HepG2 (cell line): ENCODE measurements around the gene CATSPERD. TPM values are rescaled to one million over a fixed set of nuclear protein-coding genes. Genes with fewer than 3 reads are reported as not detected.
A peak's percentile ranks its signal among the peaks of the same experiment; 100 is the strongest.

Experiments used
- ARNT2 ChIP-seq: sonication (generic); formaldehyde crosslinking; IDR thresholded peaks from 2 replicates; pipeline ENCODE4 v1.8.0; 2022; ENCODE audit warnings: mild to moderate bottlenecking, low read depth, missing genetic modification reagents, moderate library complexity
- EEA1 ChIP-seq: sonication (generic); formaldehyde crosslinking; IDR thresholded peaks from 2 replicates; pipeline ENCODE4 v1.5.1; 2020; ENCODE audit warnings: mild to moderate bottlenecking, missing genetic modification reagents, borderline replicate concordance
- PLSCR1 ChIP-seq: sonication (generic); formaldehyde crosslinking; IDR thresholded peaks from 2 replicates; pipeline ENCODE4 v1.5.0; 2020; ENCODE audit warnings: missing genetic modification reagents, mild to moderate bottlenecking, borderline replicate concordance
- SUZ12 ChIP-seq: fragments of 150-350 bp; IDR thresholded peaks from 2 replicates; pipeline ENCODE4 v1.6.1; 2014; ENCODE audit warnings: low read depth, low read length
- SYNCRIP ChIP-seq: fragments of 200-400 bp; formaldehyde crosslinking; IDR thresholded peaks from 2 replicates; pipeline ENCODE4 v1.6.1; 2018; ENCODE audit warnings: mild to moderate bottlenecking, low read depth, low read length; ENCODE audit not compliant: insufficient read depth
- TOPORS ChIP-seq: sonication (generic); formaldehyde crosslinking; IDR thresholded peaks from 2 replicates; pipeline ENCODE4 v1.8.0; 2023; ENCODE audit warnings: mild to moderate bottlenecking, missing genetic modification reagents
- TP53 ChIP-seq: sonication (generic); formaldehyde crosslinking; conservative IDR thresholded peaks from 2 replicates; pipeline ENCODE4 v1.4.0; 2020; ENCODE audit warnings: missing genetic modification reagents
- ZNF180 ChIP-seq: sonication (generic); formaldehyde crosslinking; IDR thresholded peaks from 2 replicates; pipeline ENCODE4 v1.4.0; 2020; ENCODE audit warnings: low read depth, missing genetic modification reagents, borderline replicate concordance
- ZNF281 ChIP-seq: sonication (generic); formaldehyde crosslinking; IDR thresholded peaks from 2 replicates; pipeline ENCODE4 v1.4.0; 2020; ENCODE audit warnings: missing genetic modification reagents, borderline replicate concordance
- ZNF407 ChIP-seq: sonication (generic); formaldehyde crosslinking; IDR thresholded peaks from one replicate; pipeline ENCODE4 v1.5.1; 2020; ENCODE audit warnings: mild to moderate bottlenecking, missing genetic modification reagents; ENCODE audit errors: not compliant biosample characterization
- ZNF720 ChIP-seq: sonication (generic); formaldehyde crosslinking; IDR thresholded peaks from 2 replicates; pipeline ENCODE4 v1.4.0; 2020; ENCODE audit warnings: missing genetic modification reagents
- ZNF878 ChIP-seq: sonication (generic); formaldehyde crosslinking; IDR thresholded peaks from 2 replicates; pipeline ENCODE4 v1.8.1; 2023; ENCODE audit warnings: mild to moderate bottlenecking, missing genetic modification reagents, moderate library complexity
- ZNF879 ChIP-seq: sonication (generic); formaldehyde crosslinking; IDR thresholded peaks from 2 replicates; pipeline ENCODE4 v1.8.1; 2023; ENCODE audit warnings: missing genetic modification reagents
- polyA plus RNA-seq, 8 experiments: library from polyadenylated mRNA; depleted of rRNA in 3 of 8; stranded (reverse) in 7 of 8; unstranded in 1 of 8; fragments of >200 nt; fragmentation: Illumina TruSeq in 4 of 8; extraction: Trizol in 4 of 8; gene quantifications; 2 replicates each; pipeline versions ENCODE4 v1.2.1 to v1.2.3, GENCODE V29; 2011 to 2016; ENCODE audit warnings: low read depth in 4 of 8, missing spikeins in 1 of 8, mixed read lengths in 1 of 8; ENCODE audit not compliant: insufficient read depth in 1 of 8
- total RNA-seq, 5 experiments: library from RNA; depleted of rRNA; stranded (reverse); fragments of >200 nt; fragmentation: Illumina TruSeq; extraction: Trizol; gene quantifications; 2 replicates each; pipeline ENCODE4 v1.2.3, GENCODE V29; 2016; ENCODE audit warnings: low read depth in 1 of 5
- TF ChIP-seq, protein P1 (sequence below): IDR thresholded peaks from 2 replicates; pipeline ENCODE4 v1.6.1; 2016; ENCODE audit warnings: low read depth, borderline replicate concordance

Gene CATSPERD
- total and polyA plus RNA-seq, 2 of the 13 experiments (the other 11 are each of a cell fraction or from before 2014, with no cell fraction given), result 0.04 TPM; not detected in 1

- TF ChIP-seq ZNF407, result no peak
- TF ChIP-seq SYNCRIP, result no peak
- TF ChIP-seq ZNF879 (CRISPR knock-in tag), result peak; percentile 34; the same call in 1 of the 2 replicates
- peak; percentile 83; the same call in 1 of the 2 replicates for TF ChIP-seq EEA1 (CRISPR knock-in tag)
- no peak for TF ChIP-seq PLSCR1 (CRISPR knock-in tag)
- no peak for TF ChIP-seq TOPORS (CRISPR knock-in tag)
- TF ChIP-seq ZNF180 (CRISPR knock-in tag), result peak; percentile 46; the same call in 1 of the 2 replicates
- no peak for TF ChIP-seq SUZ12
- no peak for TF ChIP-seq ZNF281
- TF ChIP-seq, protein P1, sequence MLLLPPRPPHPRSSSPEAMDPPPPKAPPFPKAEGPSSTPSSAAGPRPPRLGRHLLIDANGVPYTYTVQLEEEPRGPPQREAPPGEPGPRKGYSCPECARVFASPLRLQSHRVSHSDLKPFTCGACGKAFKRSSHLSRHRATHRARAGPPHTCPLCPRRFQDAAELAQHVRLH, result peak; percentile 82; the same call in 1 of the 2 replicates
- TF ChIP-seq TP53 (CRISPR knock-in tag), result peak; percentile 79; the same call in 1 of the 2 replicates
- peak; percentile 89 for TF ChIP-seq ARNT2
- no peak for TF ChIP-seq ZNF720 (CRISPR knock-in tag)
- TF ChIP-seq ZNF878 (CRISPR knock-in tag), result no peak; the same call in 1 of the 2 replicates
Observed at GRCh38 chr19:5690125-5690954, 30.1 kb upstream of the CATSPERD start, which contains the start of gene RPL36 (continued).
